GM23248 (cell line): ENCODE results near the gene FAM98A. TPM values are rescaled to one million over a fixed set of nuclear protein-coding genes. Genes with fewer than 3 reads are reported as not detected.

ENCODE experiments used
- DNase-seq: peaks from one replicate; pipeline ENCODE4 v3.0.0-alpha.2; 2015
- H2AFZ ChIP-seq: fragments of 200-600 bp; sonication (generic); 2 replicates; pipeline ENCODE4 v1.6.1; 2016; ENCODE audit warnings: antibody characterized with exemption
- H3F3A ChIP-seq: fragments of 200-600 bp; sonication (generic); 2 replicates; pipeline ENCODE4 v1.6.1; 2016; ENCODE audit warnings: mild to moderate bottlenecking, antibody characterized with exemption, mixed run types; ENCODE audit not compliant: insufficient read depth
- H3K27ac ChIP-seq: fragments of 200-600 bp; sonication (generic); 2 replicates; pipeline ENCODE4 v1.5.1; 2016; ENCODE audit warnings: mild to moderate bottlenecking
- H3K27me3 ChIP-seq: fragments of 200-600 bp; sonication (generic); replicated peaks from 2 replicates; pipeline ENCODE4 v1.6.1; 2016; ENCODE audit warnings: mild to moderate bottlenecking; ENCODE audit not compliant: insufficient read depth
- H3K36me3 ChIP-seq: fragments of 200-600 bp; sonication (generic); 2 replicates; pipeline ENCODE4 v1.6.1; 2016; ENCODE audit warnings: low read depth, mild to moderate bottlenecking
- H3K4me1 ChIP-seq: fragments of 200-600 bp; sonication (generic); 2 replicates; pipeline ENCODE4 v1.6.1; 2016; ENCODE audit warnings: mild to moderate bottlenecking; ENCODE audit not compliant: insufficient read depth
- H3K4me2 ChIP-seq: fragments of 200-600 bp; sonication (generic); one replicate; pipeline ENCODE4 v1.6.1; 2016; ENCODE audit warnings: mild to moderate bottlenecking; ENCODE audit not compliant: unreplicated experiment
- H3K4me3 ChIP-seq: fragments of 200-600 bp; sonication (generic); 2 replicates; pipeline ENCODE4 v1.5.1; 2016; ENCODE audit warnings: mild to moderate bottlenecking
- H3K79me2 ChIP-seq: fragments of 200-600 bp; sonication (generic); 2 replicates; pipeline ENCODE4 v1.6.1; 2016; ENCODE audit warnings: mild to moderate bottlenecking; ENCODE audit not compliant: insufficient read depth
- H3K9ac ChIP-seq: fragments of 200-600 bp; sonication (generic); 2 replicates; pipeline ENCODE4 v1.6.1; 2016; ENCODE audit warnings: mild to moderate bottlenecking
- H3K9me2 ChIP-seq: fragments of 200-600 bp; sonication (generic); 2 replicates; pipeline ENCODE4 v1.6.1; 2016; ENCODE audit warnings: mixed run types, mild to moderate bottlenecking, moderate library complexity; ENCODE audit not compliant: insufficient read depth
- H3K9me3 ChIP-seq: fragments of 200-600 bp; sonication (generic); one replicate; pipeline ENCODE4 v1.6.1; 2017; ENCODE audit warnings: low read depth
- H4K20me1 ChIP-seq: fragments of 200-600 bp; sonication (generic); 2 replicates; pipeline ENCODE4 v1.6.0; 2016; ENCODE audit not compliant: insufficient read depth
- EZH2 ChIP-seq: fragments of 200-600 bp; sonication (generic); IDR thresholded peaks from 2 replicates; pipeline ENCODE4 v1.6.1; 2018; ENCODE audit warnings: antibody characterized with exemption, mild to moderate bottlenecking; ENCODE audit not compliant: insufficient read depth, poor library complexity, severe bottlenecking
- EZH2phosphoT487 ChIP-seq: fragments of 200-600 bp; sonication (generic); IDR thresholded peaks from 2 replicates; pipeline ENCODE4 v1.6.1; 2018; ENCODE audit warnings: antibody characterized with exemption, moderate library complexity, mild to moderate bottlenecking, low read depth; ENCODE audit not compliant: insufficient read depth
- WGBS, 2 experiments: methylation state at CpG; one replicate each; pipeline ENCODE4 v1.1.6; 2015 to 2017; ENCODE audit warnings: low lambda C conversion rate in 2 of 2, low coverage in 1 of 2; ENCODE audit errors: missing lambda C conversion rate in 2 of 2; 5-methylcytosine and 5-hydroxymethylcytosine counted together
- in situ Hi-C: fragments of 300-500 bp; cut with MboI; formaldehyde crosslinking; loops from 2 replicates; pipeline ENCODE4 v1.15.0; 2020
- polyA plus RNA-seq: library from polyadenylated mRNA; unstranded; fragments of >200 nt; fragmentation: Nextera tagmentation; extraction: Ambion mirVana; gene quantifications from 2 replicates; pipeline ENCODE4 v1.2.1, GENCODE V29; 2016
- total RNA-seq: library from RNA; depleted of rRNA; stranded (reverse); fragments of >200 nt; shearing (Covaris generic); gene quantifications from 2 replicates; pipeline ENCODE4 v1.2.3, GENCODE V29; 2014

FAM98A gene
- total and polyA plus RNA-seq, 2 experiments from 2014 or later = 29.2 to 87.1 TPM

DNA sequence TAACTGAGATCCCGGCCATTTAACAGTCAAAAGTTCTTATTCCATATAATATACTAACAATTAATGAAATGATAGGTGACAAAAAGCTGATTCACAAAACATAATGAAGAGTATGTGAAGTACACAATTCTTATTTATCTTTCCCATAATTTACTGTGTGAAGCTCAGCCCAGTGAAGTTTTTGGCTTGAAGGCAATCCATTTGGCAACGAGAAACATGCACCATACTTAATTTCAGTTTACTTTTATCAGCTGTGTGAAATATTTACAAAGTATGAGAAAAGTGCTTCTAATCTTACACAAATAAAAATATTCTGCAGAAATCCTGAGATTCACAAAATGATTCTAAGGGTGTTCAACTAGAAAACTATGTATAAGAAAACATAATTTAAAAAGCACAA is 12.3 kb downstream of the FAM98A start:
- peaks cover 52% of the 10 kb centered on the region for H3K79me2 ChIP-seq
- TF ChIP-seq EZH2phosphoT487 = no peak
- TF ChIP-seq EZH2 = no peak
- H3F3A ChIP-seq = peaks cover 25% of the 10 kb centered on the region; the same call in 1 of the 2 replicates
- H3K9me2 ChIP-seq = no peaks in the 10 kb centered on the region
- H3K9ac ChIP-seq = no peak overlapping the region
- H3K9me3 ChIP-seq = no peaks in the 10 kb centered on the region
- WGBS, 2 experiments = 34 to 47% methylated on average over 2 of the region's 2 CpGs
- no peaks in the 10 kb centered on the region for H4K20me1 ChIP-seq
- peaks cover 61% of the 10 kb centered on the region for H3K36me3 ChIP-seq
- no peaks in the 10 kb centered on the region for H3K27me3 ChIP-seq
- H3K4me2 ChIP-seq = no peak overlapping the region
- H3K27ac ChIP-seq = no peak overlapping the region
- in situ Hi-C loops = loop anchor here (25.0 kb wide), 3 partner anchors 299 to 799 kb away; no protein-coding TSS in a partner anchor
- no peak overlapping the region for H3K4me3 ChIP-seq
- H3K4me1 ChIP-seq = peaks cover 10% of the 10 kb centered on the region
- DNase-seq = no peak
- no peak overlapping the region for H2AFZ ChIP-seq

DNA sequence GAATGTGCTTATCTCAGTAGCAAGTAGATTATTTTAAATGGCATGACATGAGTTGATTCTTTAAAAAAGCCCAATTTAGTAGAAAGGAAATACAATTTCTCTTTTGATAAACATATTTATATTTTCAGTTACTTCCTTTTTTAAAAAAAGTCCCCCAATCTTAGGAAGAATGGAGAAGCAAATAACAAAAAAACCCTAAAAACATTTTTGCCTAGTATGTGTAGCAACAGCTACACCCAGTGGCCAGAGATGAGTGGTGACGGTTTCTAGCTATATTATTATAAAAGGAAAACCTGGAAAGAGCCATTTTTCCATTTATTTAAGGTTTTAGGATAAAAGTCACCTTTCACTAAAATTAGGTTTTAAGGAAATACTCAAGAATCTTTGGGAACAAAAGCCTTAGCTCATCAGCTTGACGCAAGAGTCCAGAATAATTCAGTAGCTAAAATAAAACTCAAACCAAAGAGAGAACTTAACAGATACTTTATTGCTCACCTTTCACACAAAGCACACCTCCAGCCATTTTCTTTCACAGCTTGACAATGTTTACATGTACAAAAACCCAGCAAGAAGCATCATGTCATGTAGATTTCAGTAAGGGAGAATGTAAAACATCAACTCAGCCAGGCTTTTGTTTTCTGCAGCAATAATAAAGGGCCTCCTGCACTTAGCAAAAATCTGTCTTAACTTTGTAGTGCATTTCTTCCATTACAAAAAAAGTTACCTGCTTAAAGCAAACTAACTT is 15.7 kb downstream of the FAM98A start:
- Histone ChIP-seq H3K4me3 (no peak overlapping the region), H3K9me3 (no peaks in the 10 kb centered on the region), H3K27ac (no peak overlapping the region), H3K9me2 (no peaks in the 10 kb centered on the region), H3K9ac (no peak overlapping the region), H3K36me3 (peaks cover 41% of the 10 kb centered on the region), H3K4me1 (peaks cover 10% of the 10 kb centered on the region), H3F3A (peaks cover 16% of the 10 kb centered on the region; the same call in 1 of the 2 replicates), H3K79me2 (peaks cover 35% of the 10 kb centered on the region), H3K4me2 (no peak overlapping the region), H3K27me3 (no peaks in the 10 kb centered on the region), H4K20me1 (no peaks in the 10 kb centered on the region), H2AFZ (no peak overlapping the region)
- in situ Hi-C loops = loop anchor here (25.0 kb wide), 3 partner anchors 296 to 796 kb away; no protein-coding TSS in a partner anchor
- WGBS, 2 experiments = 22 to 24% methylated on average over 2 of the region's 2 CpGs
- DNase-seq = peak; percentile 72
- TF ChIP-seq EZH2phosphoT487 (no peak), EZH2 (no peak)

DNA sequence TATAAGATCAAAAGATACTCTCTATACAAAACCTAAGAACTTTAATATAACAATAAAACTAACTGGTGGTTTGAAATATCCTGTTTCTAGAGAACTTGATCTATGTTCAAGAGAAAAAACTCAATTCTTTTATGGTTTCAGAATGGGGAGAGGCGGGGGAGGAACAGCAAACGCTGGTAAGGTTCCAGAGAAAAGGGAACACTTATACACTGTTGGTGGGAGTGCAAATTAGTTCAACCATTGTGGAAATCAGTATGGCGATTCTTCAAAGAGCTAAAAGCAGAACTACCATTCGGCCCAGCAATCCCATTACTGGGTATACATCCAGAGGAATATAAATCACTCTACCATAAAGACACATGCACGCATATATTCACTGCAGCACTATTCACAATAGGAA is 17.2 kb downstream of the FAM98A start:
- H3K9ac ChIP-seq = no peak overlapping the region
- TF ChIP-seq EZH2 = no peak
- no peak for TF ChIP-seq EZH2phosphoT487
- no peaks in the 10 kb centered on the region for H4K20me1 ChIP-seq
- H3K4me1 ChIP-seq = peaks cover 25% of the 10 kb centered on the region
- no peak overlapping the region for H3K27ac ChIP-seq
- no peaks in the 10 kb centered on the region for H3K9me2 ChIP-seq
- H3F3A ChIP-seq = peaks cover 16% of the 10 kb centered on the region; the same call in 1 of the 2 replicates
- no peaks in the 10 kb centered on the region for H3K9me3 ChIP-seq
- H3K27me3 ChIP-seq = no peaks in the 10 kb centered on the region
- no peak for DNase-seq
- no peak overlapping the region for H3K4me2 ChIP-seq
- 74 to 75% methylated on average over 5 of the region's 5 CpGs for WGBS, 2 experiments
- H2AFZ ChIP-seq = no peak overlapping the region
- in situ Hi-C loops = loop anchor here (25.0 kb wide), 3 partner anchors 295 to 795 kb away; no protein-coding TSS in a partner anchor
- peaks cover 33% of the 10 kb centered on the region for H3K36me3 ChIP-seq
- H3K4me3 ChIP-seq = no peak overlapping the region
- H3K79me2 ChIP-seq = peaks cover 27% of the 10 kb centered on the region; the same call in 1 of the 2 replicates

GRCh38 chr2:33579227-33579626 is 19.9 kb downstream of the FAM98A start:
- no peaks in the 10 kb centered on the region for H3K9me3 ChIP-seq
- peaks cover 25% of the 10 kb centered on the region for H3K4me1 ChIP-seq
- H3K36me3 ChIP-seq = peaks cover 8% of the 10 kb centered on the region
- H3K9me2 ChIP-seq = no peaks in the 10 kb centered on the region
- H3K79me2 ChIP-seq = peaks cover 27% of the 10 kb centered on the region; the same call in 1 of the 2 replicates
- no peak for TF ChIP-seq EZH2
- no peak for TF ChIP-seq EZH2phosphoT487
- no peaks in the 10 kb centered on the region for H3K27me3 ChIP-seq
- no peak overlapping the region for H2AFZ ChIP-seq
- in situ Hi-C loops = loop anchor here (25.0 kb wide), 3 partner anchors 292 to 792 kb away; no protein-coding TSS in a partner anchor
- H3K4me2 ChIP-seq = no peak overlapping the region
- DNase-seq = no peak
- H3F3A ChIP-seq = peaks cover 9% of the 10 kb centered on the region; the same call in 1 of the 2 replicates
- H3K9ac ChIP-seq = no peak overlapping the region
- no peaks in the 10 kb centered on the region for H4K20me1 ChIP-seq
- H3K4me3 ChIP-seq = no peak overlapping the region
- no peak overlapping the region for H3K27ac ChIP-seq
- WGBS, 2 experiments = 56 to 59% methylated on average over 5 of the region's 5 CpGs
